GM18508 (cell line): ENCODE data around the gene ABAT.
"Not testable (repeated sequence)": the region's sequence is repeated elsewhere in the genome, so short reads cannot be mapped to it uniquely, and the experiment has no call there.

Source experiments
- ATAC-seq: cut with Tn5 transposase; IDR thresholded peaks from one replicate; pipeline ENCODE4 v1.9.1; 2021; ENCODE audit warnings: moderate number of reproducible peaks; ENCODE audit not compliant: insufficient read depth, unreplicated experiment

ABAT gene

DNA sequence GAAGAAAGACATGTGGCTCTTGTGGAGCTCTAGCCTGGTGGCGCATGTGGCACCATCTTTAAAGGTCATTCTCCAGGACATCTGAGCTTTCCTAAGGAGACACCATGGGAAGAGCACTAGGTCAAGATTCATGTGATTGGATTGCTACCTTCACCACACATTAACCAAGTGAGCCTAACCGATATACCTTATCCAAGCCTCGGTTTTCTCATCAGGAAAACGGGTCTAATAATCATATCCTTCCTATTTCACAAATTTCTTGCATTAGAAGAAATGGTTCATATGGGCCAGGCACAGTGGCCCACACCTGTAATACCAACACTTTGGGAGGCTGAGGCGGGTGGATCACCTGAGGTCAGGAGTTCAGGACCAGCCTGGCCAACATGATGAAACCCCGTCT is 64.7 kb downstream of the ABAT start:
- no peak for ATAC-seq

DNA sequence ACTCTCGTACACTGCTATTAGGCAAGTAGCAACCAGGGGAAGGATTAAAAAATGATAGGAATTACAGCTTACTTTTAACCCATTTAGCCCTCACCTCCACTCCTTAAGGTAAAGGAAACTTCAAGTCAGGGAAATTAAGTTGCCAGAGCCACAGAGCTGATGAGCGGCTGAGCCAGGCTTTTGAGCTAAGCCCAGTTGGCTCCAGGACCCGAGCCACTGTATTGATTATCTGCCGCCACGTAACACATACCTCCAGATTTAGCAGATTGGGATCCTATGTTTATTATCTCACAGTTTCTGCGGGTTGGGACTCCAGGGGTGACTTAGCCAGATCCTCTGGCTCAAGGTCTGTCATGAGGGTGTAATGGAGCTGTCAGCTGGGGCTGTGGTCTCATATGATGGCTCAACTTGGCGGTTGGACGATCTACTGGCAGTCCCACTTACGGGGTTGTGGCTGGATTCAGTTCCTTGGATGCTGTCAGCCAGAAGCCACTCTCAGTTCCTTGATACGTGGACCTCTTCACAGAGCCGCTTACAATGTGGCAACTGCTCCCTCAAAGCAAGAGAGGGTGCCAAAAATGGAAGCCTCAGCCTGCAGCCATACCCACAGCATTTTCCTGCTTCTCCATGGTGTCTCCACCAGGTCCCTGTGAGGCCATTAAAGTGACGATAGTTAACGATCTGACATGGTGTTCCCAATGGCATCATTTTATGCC is 65.7 kb downstream of the ABAT start:
- no peak for ATAC-seq

DNA sequence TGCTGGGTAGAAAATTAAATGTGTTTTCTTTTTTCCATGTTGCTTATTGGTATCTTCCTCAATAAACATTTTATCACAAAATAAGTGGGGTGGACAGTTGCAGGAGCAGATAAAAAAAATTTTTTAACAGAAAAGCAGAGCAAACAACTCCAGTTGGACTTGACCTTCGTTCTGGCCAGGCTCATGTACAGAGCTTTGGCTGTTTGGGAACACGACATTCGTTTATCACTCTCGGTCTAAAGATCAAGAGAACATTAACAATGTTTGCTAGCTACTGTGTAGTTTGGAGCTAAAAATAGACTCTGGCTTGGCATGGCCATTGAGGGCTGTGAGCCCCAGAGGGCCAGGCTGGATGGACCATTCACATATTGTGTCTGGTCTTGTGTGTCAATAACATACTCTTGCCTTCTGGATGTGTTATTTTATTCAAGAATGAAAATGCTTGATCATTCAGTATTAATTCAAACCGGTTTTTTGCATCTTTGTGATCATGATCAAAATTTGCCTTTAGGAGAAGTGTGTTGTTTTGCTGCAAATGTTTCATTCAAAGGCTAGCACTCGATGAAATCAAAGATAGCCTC is 66.4 kb downstream of the ABAT start:
- ATAC-seq: no peak

DNA sequence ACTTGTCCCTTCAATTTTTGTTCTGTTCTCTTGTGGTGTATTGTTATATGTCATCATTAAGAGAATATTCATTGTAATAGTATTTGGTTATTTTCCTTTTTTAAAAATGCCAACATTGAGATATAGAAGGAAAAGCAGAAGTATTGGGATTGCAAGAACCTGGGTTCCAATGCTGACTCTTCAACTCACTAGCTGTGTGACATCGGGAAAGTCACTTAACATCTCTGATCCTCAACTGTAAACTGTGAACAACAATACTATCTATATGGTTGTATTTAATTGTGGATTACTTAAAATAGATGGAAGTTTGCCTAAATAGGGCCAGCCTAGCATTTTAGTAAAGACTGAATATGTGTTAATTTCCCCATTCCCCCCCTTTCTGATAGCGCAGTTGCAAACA is 67.2 kb downstream of the ABAT start:
- ATAC-seq: no peak

DNA sequence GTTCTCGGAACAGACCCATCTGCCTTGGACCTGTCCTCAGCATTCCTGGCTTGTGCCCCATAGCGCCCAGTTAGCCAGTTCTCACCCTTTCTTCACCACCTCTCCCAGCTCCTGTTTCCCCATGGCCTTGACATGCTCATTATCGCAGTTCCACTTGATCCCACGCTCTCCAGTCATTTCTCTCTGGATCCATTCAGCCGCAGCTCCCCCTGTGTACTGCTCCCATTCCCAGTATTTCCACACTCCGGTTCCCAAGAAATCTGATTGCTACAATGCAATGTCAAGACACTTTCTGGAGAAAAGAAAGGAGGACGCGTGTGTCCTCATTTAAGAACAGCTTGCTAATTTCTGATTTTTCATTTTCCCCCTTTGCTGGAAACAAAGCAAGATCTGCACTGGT is 67.7 kb downstream of the ABAT start:
- ATAC-seq: no peak

DNA sequence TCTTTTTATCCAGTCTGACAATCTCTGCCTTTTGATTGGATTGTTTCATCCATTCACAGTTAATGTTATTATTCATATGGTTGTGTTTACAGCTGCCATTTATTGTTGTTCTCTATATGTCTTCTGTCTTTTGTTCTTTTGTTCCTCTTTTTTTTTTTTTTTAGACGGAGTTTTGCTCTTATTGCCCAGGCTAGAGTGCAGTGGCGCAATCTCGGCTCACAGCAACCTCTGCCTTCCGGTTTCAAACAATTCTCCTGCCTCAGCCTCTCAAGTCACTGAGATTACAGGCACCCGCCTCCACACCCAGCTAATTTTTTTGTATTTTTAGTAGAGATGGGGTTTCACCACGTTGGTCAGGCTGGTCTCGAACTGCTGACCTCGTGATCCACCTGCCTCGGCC is 74.5 kb downstream of the ABAT start:
- not testable (repeated sequence) for ATAC-seq

DNA sequence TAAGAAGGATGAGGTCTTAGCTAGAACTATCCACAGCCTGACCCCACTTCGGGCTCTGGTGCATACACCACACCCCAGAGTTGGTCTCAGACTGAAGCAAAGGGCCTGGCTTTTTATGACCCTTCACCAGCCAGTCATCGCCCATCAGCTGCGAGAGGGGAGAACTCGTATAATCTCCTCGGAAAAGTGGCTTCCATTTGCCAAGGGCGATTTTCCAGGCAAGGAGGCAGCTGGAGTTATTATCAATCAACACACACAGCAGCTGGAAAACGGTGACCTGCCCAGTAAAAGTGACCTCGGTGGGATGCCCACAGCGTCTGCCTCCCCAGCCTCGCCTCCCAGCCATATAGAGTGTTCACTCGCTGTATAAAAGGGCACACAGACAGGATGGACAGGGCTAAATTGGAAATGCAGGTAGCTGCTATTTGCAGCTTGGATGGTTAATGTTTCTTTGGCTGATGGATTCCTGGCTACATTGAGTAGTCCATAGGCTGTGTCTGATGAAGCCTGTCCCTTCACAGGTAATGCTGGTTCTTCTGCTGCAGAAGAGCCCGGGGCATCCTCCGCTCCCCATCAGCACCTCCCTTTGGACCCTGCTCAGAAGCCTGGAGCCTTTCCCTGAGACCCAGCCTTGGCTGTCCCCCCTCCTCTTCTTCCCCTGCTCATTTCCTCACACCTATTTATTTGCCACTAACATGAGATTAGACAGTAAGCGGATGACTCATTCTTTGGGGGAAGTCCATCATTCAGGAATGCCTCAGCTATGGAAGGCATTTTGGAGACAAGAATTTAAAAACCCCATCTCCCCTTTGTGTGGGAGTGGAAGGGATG is 77.3 kb downstream of the ABAT start:
- no peak for ATAC-seq

DNA sequence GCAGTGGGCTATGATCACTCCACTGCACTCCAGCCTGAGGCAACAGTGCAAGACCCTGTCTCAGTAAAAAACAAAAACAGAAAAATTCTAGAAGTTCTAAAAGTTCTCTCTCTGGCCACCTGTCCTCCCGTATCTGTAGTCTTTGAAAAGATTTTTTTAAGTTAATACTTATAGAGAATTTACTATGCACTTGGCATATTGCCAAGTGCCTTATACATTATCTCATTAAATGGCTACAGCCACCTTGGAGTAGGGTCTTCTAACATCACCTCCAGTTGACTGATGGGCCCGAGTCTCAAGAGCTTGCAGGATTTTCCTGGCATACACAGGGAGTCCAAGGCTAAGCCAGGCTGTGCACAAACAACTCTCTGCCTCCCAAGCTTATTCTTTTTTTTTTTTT is 78.3 kb downstream of the ABAT start:
- no peak for ATAC-seq

DNA sequence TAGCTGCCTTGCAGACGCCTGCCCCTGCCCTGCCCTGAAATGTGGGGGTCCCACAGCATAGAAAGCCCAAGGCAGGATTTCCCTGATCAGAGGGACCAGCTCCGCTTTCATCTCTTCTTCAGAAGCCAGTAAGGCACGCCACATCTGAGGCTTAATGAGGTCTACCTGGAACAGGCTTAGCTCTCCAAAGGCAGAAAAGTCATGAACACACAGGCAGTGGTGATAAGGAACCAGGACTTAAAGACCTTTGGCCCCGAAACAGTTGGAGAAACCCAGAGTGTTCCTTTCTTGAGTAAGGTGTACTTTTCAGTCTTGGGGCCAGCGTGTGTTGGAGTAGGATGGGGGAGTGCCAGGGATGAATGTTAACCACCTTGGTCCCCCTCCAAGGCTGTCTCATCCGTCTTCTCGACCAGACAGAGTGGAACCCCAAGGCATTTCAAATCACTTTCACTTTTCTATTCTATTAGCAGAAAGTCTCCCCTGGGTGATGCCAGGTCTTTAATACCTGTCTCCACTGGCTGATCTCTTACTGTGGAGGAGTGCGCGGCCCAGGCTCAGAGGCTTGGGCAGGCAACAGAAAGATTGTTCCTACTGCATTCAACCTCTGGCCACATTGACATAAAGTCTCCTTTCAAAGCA is 79.1 kb downstream of the ABAT start:
- ATAC-seq: no peak

DNA sequence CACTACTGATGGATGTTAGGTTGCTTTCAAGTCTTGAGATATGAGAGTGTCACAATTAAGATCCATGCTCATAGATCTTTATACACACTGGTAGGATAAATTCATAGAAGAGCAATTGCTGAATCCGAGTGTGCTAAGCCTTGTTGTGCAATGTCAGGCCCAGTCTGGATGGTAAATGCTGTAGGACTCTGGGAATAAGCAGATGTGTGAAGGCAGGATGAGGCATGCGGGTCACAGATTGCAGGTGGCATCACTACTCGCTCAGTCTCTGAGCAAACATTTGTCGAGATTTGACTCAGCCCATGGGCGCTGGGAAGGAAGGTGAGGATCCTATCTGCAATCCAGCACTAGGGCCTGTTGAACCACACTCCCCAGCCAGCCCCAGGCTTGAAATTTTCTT is 82.3 kb downstream of the ABAT start:
- no peak for ATAC-seq

DNA sequence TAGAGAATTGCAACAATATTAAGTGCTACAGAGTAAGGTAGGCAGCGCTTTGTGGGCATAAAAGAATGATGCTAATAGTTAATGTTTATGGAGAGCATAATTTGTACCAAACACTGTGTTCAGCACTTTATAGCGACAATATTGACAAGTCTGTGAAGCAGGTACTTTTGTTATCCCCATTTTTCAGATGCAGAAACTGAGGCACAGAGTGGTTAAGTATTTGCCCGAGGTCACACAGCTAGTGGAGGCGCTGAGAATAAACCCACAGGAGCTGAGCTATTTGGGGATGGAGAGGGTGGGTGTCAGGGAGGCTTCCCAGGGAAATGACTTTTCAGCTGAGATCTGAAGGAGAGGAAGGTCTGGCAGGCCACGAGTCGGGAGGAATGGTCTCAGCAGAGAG is 83.6 kb downstream of the ABAT start:
- ATAC-seq: no peak

DNA sequence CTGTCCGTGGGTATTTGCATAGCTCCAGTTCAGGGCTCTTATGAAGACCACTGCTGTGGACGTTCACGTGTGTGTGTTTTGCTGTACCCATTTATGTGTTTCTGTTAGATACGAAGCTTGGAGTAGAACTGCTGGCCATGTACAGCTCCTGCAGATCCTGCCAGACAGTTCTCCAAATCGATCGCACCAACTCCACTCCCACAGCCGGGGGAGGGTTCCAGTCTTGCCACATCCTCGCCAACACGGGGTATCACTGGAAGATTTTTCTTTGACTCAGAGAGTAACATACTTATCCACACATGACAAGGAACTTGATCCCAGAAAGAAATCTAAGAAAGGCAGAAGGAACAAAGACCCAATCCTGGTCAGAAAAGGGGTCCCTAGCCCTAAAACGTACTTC is 85.6 kb downstream of the ABAT start:
- no peak for ATAC-seq

DNA sequence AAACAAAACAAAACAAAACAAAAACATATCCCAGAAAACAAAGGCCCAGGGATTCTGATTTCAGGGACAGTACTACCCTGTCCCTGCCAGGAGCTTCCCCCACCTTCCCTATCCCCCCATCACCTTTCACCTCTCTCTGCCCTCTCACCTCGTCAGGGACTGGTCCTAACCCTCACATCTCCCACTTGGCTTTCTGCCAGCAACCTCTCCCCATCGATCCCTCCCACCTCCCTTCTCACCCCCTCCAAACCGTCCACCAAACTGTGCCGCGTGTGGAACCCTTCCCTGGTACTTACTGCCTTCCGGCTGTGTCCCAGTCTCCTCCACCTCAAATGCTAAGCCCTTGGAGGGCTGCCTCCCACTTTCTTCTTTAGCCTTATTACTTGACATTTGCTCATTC is 86.7 kb downstream of the ABAT start:
- no peak for ATAC-seq

DNA sequence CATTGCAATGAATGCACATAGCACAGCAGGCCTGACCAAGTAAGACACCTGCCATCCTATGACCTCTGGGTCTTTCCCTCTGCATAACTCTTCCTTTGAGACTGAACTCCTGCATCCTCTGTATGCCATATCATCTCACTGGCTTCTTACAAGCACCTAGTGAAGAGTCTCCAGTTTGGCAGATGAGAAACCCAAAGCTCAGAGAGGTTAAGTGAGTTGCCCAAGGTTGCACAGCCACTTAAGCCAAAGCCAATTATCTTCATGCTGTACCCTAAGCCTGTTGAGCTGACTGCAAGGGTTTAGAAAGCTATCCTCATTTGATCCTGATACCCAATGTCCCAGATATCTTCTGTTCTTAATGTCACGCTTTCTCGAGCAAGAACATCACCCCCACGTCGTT is 87.8 kb downstream of the ABAT start:
- no peak for ATAC-seq

DNA sequence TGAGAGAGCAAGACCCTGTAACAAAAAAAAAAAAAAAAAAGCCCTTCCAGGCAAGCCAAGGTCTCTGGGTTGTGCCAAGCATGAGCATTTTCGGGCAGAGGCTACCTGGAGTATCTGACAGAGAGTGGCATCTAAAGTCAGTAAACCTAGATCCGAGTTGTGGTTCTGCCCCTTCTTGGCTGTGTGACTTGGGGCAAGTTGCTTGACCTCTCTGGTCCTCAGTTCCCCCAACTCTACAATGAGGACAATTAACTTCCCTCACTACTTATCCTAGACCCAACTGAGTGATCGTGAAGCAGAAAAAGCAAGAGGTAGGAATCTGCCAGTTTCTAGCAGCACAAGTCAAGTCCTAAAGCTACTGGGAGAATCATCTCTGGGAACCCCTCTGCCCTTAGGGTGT is 88.7 kb downstream of the ABAT start:
- no peak for ATAC-seq

DNA sequence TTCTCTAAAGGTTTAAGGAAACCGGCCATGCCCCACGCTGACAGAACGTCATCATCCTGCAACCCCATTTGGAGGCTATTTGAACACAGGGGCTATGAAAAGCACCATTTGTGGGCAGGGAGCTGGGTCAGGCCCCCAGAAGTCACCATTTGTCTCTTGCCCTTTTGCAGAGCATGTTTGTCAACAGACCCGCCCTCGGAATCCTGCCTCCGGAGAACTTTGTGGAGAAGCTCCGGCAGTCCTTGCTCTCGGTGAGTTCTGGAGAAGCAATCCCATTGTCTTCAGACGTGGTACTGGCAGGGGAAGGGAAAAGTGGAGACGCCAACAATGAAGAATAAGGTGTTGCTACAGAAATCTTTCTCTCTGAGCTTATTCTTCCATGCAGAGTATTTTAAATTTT is 89.5 kb downstream of the ABAT start:
- no peak for ATAC-seq

DNA sequence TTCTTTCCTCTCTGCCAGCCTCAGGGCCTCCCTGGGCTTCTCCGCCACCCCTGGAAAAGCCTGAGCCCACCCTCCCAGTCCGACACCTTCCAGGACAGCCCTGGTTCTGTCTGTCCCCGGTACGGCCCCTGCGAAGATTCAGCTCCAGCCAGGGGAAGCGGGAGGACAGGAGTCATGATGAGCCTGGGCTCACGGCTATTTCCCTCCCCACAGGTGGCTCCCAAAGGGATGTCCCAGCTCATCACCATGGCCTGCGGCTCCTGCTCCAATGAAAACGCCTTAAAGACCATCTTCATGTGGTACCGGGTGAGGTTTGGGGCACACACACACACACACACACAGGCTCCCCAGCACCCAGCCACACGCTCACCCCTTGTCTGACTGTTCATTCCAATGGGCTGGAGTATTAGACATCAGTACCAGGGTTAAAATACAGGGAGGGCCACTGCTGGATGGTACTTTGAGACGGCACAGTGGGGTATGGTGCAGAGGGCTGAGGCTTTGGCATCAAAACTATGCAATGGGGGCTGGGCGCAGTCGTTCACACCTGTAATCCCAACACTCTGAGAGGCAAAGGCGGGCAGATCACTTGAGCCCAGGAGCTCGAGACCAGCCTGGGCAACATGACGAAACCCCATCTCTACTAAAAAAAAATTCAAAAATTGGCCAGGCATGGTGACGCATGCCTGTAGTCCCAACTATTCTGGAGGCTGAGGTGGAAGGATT is 90.3 kb downstream of the ABAT start:
- no peak for ATAC-seq

DNA sequence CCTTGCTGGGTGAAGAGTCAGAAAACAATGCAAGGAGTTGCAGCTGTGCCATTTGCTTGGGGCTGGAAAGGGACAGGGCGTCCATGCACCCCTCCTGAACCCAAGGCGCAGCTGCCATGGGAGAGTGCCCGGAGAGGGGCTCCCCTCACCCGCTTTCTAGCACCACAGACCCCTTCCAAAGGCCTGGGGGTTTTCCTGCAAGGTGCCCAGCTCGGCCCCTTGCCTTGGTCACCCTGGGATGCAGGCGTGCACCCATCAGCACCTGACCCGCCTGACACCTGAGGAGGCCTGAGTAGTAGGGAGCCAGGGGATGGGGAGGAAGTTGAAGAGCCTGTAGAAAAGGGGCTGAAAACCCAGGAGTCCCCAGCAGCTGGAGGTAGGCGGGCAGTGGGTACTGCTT is 92.8 kb downstream of the ABAT start:
- no peak for ATAC-seq

DNA sequence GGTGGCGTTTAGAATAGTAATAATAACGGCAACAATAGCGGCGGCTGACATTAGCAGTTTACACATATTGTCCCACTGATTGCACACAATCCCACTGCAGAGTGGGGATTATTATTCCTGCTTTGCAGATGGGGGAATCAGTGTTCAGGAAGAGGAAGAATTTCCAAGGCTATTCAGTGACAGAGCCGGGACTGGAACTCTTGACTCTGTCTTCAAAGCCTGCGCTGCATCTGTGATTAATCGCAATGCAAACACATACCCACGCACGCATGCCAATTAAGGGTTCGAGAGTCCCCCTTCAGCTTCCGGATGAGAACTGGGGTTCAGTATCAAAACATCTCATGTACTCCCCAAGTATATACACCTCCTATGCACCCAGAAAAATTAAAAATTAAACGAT is 93.9 kb downstream of the ABAT start:
- ATAC-seq: no peak

DNA sequence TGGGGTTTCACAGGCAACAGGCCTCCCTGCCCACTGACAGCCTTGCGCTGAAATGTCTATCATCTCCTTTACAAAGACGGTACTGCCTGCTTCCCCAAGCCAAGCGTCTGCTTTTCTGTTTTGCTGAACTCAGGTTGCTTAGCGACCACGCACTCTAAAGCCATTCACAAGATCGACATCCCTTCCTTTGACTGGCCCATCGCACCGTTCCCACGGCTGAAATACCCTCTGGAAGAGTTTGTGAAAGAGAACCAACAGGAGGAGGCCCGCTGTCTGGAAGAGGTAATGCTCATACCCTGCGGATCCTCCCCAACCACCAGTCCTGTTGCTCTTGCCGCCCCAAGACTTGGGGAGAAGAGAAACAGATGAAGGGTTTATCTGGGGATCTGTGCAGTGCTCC is 94.3 kb downstream of the ABAT start:
- ATAC-seq: no peak

DNA sequence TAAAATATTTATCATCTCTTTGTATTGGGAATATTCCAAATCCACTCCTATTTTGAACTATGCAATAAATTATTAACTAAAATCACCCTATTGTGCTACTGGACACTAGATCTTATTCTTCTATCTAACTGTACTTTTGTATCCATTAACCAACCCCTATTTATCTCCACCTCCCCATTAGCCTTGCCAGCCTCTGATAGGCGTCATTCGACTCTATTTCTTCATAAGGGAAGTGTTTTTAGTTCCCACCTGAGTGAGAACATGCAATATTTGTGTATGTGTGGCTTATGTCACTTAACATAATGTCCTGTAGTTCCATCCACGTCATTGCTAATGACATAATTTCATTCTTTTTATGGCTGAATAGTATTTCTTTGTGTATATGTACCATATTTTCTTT is 99.1 kb downstream of the ABAT start:
- no peak for ATAC-seq
